Stimulated activated CD8-positive, alpha-beta memory T cell treated with anti-CD3 and anti-CD28 coated beads, Interleukin-4, amount 100 ng/mL, for 24 hours (primary cell): ENCODE results near the gene CCNY.
"Not testable (repeated sequence)": the region's sequence is repeated elsewhere in the genome, so short reads cannot be mapped to it uniquely, and the experiment has no call there.

Experiments used
- DNase-seq: peaks from one replicate; pipeline ENCODE4 v3.0.0-alpha.2; 2020; ENCODE audit warnings: low read depth

CCNY gene

GRCh38 chr10:35487336-35488034, 151.2 kb downstream of the CCNY start:
- no peak for DNase-seq

GRCh38 chr10:35488228-35488627, 151.9 kb downstream of the CCNY start:
- DNase-seq: no peak

- DNase-seq: no peak
Observed at GRCh38 chr10:35492386-35493195, 156.3 kb downstream of the CCNY start.

GRCh38 chr10:35493196-35494118, 157.1 kb downstream of the CCNY start:
- DNase-seq: no peak

- no peak for DNase-seq
Observed at GRCh38 chr10:35495521-35496119, 159.3 kb downstream of the CCNY start.

- DNase-seq: no peak
Observed at GRCh38 chr10:35497909-35498308, 161.6 kb downstream of the CCNY start.

- no peak for DNase-seq
Observed at GRCh38 chr10:35498693-35499092, 162.4 kb downstream of the CCNY start.

GRCh38 chr10:35501923-35502322, 165.6 kb downstream of the CCNY start:
- DNase-seq: no peak

- no peak for DNase-seq
Observed at GRCh38 chr10:35502692-35503091, 166.4 kb downstream of the CCNY start.

- DNase-seq: no peak
Observed at GRCh38 chr10:35503578-35503977, 167.3 kb downstream of the CCNY start.

GRCh38 chr10:35504132-35504531, 167.8 kb downstream of the CCNY start:
- DNase-seq: no peak

- DNase-seq: no peak
Observed at GRCh38 chr10:35505241-35505873, 169.0 kb downstream of the CCNY start.

- DNase-seq: no peak
Observed at GRCh38 chr10:35506741-35507140, 170.4 kb downstream of the CCNY start.

- DNase-seq: no peak
Observed at GRCh38 chr10:35507519-35508109, 171.3 kb downstream of the CCNY start.

GRCh38 chr10:35508647-35509046, 172.3 kb downstream of the CCNY start:
- DNase-seq: no peak

GRCh38 chr10:35510891-35511290, 174.6 kb downstream of the CCNY start:
- DNase-seq: no peak

GRCh38 chr10:35511647-35512046, 175.3 kb downstream of the CCNY start:
- no peak for DNase-seq

- no peak for DNase-seq
Observed at GRCh38 chr10:35516102-35516670, 179.9 kb downstream of the CCNY start.

GRCh38 chr10:35517431-35518181, 181.3 kb downstream of the CCNY start:
- DNase-seq: no peak

- DNase-seq: not testable (repeated sequence)
Observed at GRCh38 chr10:35518187-35518586, 181.9 kb downstream of the CCNY start.
